Amygdala (tissue), 56 donors: ENCODE data around the gene GSAP.
"Not testable (repeated sequence)": the region's sequence is repeated elsewhere in the genome, so short reads cannot be mapped to it uniquely, and the experiment has no call there.

Source experiments
- DNase-seq, 56 donors: peaks; one replicate each; lab custom pipeline; 2025; lab: John Stamatoyannopoulos, UW

The GSAP gene

GRCh38 chr7:77306231-77307067, 109.7 kb downstream of the GSAP start:
- peak in 1 of 56 donors; percentile 4 for DNase-seq

GRCh38 chr7:77295549-77295948, 120.6 kb downstream of the GSAP start:
- DNase-seq: no peak

GRCh38 chr7:77293046-77293445, 123.1 kb downstream of the GSAP start:
- DNase-seq: no peak

GRCh38 chr7:77290425-77290824, 125.7 kb downstream of the GSAP start:
- no peak for DNase-seq

GRCh38 chr7:77289387-77289786, 126.8 kb downstream of the GSAP start:
- no peak for DNase-seq

GRCh38 chr7:77288676-77289320, 127.4 kb downstream of the GSAP start:
- DNase-seq: no peak

GRCh38 chr7:77284616-77285015, 131.5 kb downstream of the GSAP start:
- DNase-seq: no peak

GRCh38 chr7:77284005-77284404, 132.1 kb downstream of the GSAP start:
- no peak for DNase-seq

GRCh38 chr7:77282897-77283296, 133.3 kb downstream of the GSAP start:
- no peak for DNase-seq

GRCh38 chr7:77281780-77282478, 134.2 kb downstream of the GSAP start:
- DNase-seq: no peak

GRCh38 chr7:77276120-77276519, 140.0 kb downstream of the GSAP start:
- no peak for DNase-seq

- DNase-seq: not testable (repeated sequence)
Observed at GRCh38 chr7:77275663-77276062, 140.5 kb downstream of the GSAP start.

GRCh38 chr7:77271766-77272165, 144.4 kb downstream of the GSAP start:
- no peak for DNase-seq

GRCh38 chr7:77270094-77270480, 146.1 kb downstream of the GSAP start:
- DNase-seq: no peak

GRCh38 chr7:77269360-77270093, 146.6 kb downstream of the GSAP start:
- peak in 2 of 56 donors; percentile 5 to 7 for DNase-seq

- DNase-seq: no peak
Observed at GRCh38 chr7:77266291-77266794, 149.8 kb downstream of the GSAP start.

- DNase-seq: no peak
Observed at GRCh38 chr7:77265666-77266065, 150.5 kb downstream of the GSAP start.

- no peak for DNase-seq
Observed at GRCh38 chr7:77262316-77262715, 153.8 kb downstream of the GSAP start.
